ENCODE data around the gene ATP8A2.
"Not testable (repeated sequence)": the region's sequence is repeated elsewhere in the genome, so short reads cannot be mapped to it uniquely, and the experiment has no call there.

DNA sequence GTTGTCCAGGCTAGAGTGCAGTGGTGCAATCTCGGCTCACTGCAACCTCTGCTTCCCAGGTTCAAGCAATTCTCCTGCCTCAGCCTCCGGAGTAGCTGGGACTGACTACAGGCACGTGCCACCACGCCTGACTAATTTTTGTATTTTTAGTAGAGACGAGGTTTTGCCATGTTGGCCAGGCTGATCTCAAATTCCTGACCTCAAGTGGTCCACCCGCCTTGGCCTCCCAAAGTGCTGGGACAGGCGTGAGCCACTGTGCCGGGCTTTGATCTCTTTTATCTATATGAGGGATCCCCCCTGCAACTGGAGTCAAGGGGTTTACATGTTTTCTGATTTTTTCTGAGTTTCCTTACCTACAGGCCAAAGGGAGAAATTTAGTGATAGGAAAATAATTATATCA, 200.4 kb downstream of the ATP8A2 start:
- TF ChIP-seq, protein P1, sequence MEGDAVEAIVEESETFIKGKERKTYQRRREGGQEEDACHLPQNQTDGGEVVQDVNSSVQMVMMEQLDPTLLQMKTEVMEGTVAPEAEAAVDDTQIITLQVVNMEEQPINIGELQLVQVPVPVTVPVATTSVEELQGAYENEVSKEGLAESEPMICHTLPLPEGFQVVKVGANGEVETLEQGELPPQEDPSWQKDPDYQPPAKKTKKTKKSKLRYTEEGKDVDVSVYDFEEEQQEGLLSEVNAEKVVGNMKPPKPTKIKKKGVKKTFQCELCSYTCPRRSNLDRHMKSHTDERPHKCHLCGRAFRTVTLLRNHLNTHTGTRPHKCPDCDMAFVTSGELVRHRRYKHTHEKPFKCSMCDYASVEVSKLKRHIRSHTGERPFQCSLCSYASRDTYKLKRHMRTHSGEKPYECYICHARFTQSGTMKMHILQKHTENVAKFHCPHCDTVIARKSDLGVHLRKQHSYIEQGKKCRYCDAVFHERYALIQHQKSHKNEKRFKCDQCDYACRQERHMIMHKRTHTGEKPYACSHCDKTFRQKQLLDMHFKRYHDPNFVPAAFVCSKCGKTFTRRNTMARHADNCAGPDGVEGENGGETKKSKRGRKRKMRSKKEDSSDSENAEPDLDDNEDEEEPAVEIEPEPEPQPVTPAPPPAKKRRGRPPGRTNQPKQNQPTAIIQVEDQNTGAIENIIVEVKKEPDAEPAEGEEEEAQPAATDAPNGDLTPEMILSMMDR (IDR thresholded peaks at IDR 0.05), result not testable (repeated sequence)
- TF ChIP-seq POLR2AphosphoS5 (IDR thresholded peaks at IDR 0.05); POLR2A (IDR thresholded peaks at IDR 0.05); EP300 (IDR thresholded peaks at IDR 0.05; ENCODE audit: low read depth): not testable (repeated sequence)

Measured in transverse colon (tissue), 4 donors.